Trophoblast cell (in vitro differentiated cells and primary cell): ENCODE data around the gene PRDM16.

ENCODE experiments used
- DNase-seq, 2 donors: peaks; one replicate each; pipeline ENCODE4 v3.0.0-alpha.2; 2016
- H2AFZ ChIP-seq: 2 replicates; pipeline ENCODE4 v1.6.1; 2013; ENCODE audit warnings: low read length, moderate library complexity, mild to moderate bottlenecking; ENCODE audit not compliant: insufficient read depth, poor library complexity
- H2AK5ac ChIP-seq: 2 replicates; pipeline ENCODE4 v1.6.1; 2013; ENCODE audit warnings: mild to moderate bottlenecking, low read length
- H2BK120ac ChIP-seq: 2 replicates; pipeline ENCODE4 v1.6.1; 2013; ENCODE audit warnings: low read length, mild to moderate bottlenecking, moderate library complexity; ENCODE audit not compliant: insufficient read depth, poor library complexity
- H2BK12ac ChIP-seq: 2 replicates; pipeline ENCODE4 v1.6.1; 2013; ENCODE audit warnings: mild to moderate bottlenecking, low read length, moderate library complexity
- H2BK5ac ChIP-seq: 2 replicates; pipeline ENCODE4 v1.6.1; 2013; ENCODE audit warnings: low read length, low read depth, moderate library complexity, mild to moderate bottlenecking; ENCODE audit not compliant: poor library complexity
- H3K14ac ChIP-seq: 2 replicates; pipeline ENCODE4 v1.6.1; 2013; ENCODE audit warnings: mild to moderate bottlenecking, low read length
- H3K18ac ChIP-seq: 2 replicates; pipeline ENCODE4 v1.6.1; 2013; ENCODE audit warnings: mild to moderate bottlenecking, low read length
- H3K23ac ChIP-seq: 2 replicates; pipeline ENCODE4 v1.6.1; 2013; ENCODE audit warnings: low read length
- H3K27ac ChIP-seq: 2 replicates; pipeline ENCODE4 v1.5.1; 2013; ENCODE audit warnings: low read depth, mild to moderate bottlenecking, inconsistent platforms, low read length, moderate library complexity
- H3K27me3 ChIP-seq: 2 replicates; pipeline ENCODE4 v1.6.1; 2013; ENCODE audit warnings: inconsistent platforms, mild to moderate bottlenecking, low read length, moderate library complexity; ENCODE audit not compliant: insufficient read depth
- H3K36me3 ChIP-seq, 2 experiments: 1 replicate in 1 of 2; 2 replicates in 1 of 2; pipeline ENCODE4 v1.6.1; 2013; ENCODE audit warnings: low read length in 2 of 2, mild to moderate bottlenecking in 2 of 2, moderate library complexity in 1 of 2; ENCODE audit not compliant: insufficient read depth in 2 of 2, control insufficient read depth in 1 of 2
- H3K4ac ChIP-seq: 2 replicates; pipeline ENCODE4 v1.6.1; 2013; ENCODE audit warnings: low read depth, mild to moderate bottlenecking, low read length, moderate library complexity
- H3K4me1 ChIP-seq, 2 experiments: 1 replicate in 1 of 2; 2 replicates in 1 of 2; pipeline ENCODE4 v1.6.1; 2013; ENCODE audit warnings: low read length in 2 of 2, mild to moderate bottlenecking in 2 of 2, moderate library complexity in 1 of 2; ENCODE audit not compliant: insufficient read depth in 2 of 2, control insufficient read depth in 1 of 2
- H3K4me2 ChIP-seq: 2 replicates; pipeline ENCODE4 v1.6.1; 2013; ENCODE audit warnings: inconsistent platforms, mild to moderate bottlenecking, low read length, moderate library complexity
- H3K4me3 ChIP-seq: 2 replicates; pipeline ENCODE4 v1.5.1; 2013; ENCODE audit warnings: mild to moderate bottlenecking, low read depth, low read length, inconsistent platforms
- H3K79me1 ChIP-seq: one replicate; pipeline ENCODE4 v1.6.1; 2013; ENCODE audit warnings: low read length
- H3K79me2 ChIP-seq: 2 replicates; pipeline ENCODE4 v1.6.1; 2013; ENCODE audit warnings: low read length, mild to moderate bottlenecking; ENCODE audit not compliant: control insufficient read depth, insufficient read depth, poor library complexity
- H3K9ac ChIP-seq: 2 replicates; pipeline ENCODE4 v1.6.1; 2013; ENCODE audit warnings: mild to moderate bottlenecking, low read length
- H3K9me3 ChIP-seq: 2 replicates; pipeline ENCODE4 v1.6.1; 2013; ENCODE audit warnings: low read depth, mild to moderate bottlenecking, control low read depth, inconsistent platforms, low read length; ENCODE audit not compliant: insufficient read depth
- H4K12ac ChIP-seq: 2 replicates; pipeline ENCODE4 v1.6.1; 2013; ENCODE audit warnings: low read depth, mild to moderate bottlenecking, low read length, moderate library complexity
- H4K8ac ChIP-seq: 2 replicates; pipeline ENCODE4 v1.6.1; 2013; ENCODE audit warnings: low read depth, mild to moderate bottlenecking, low read length, moderate library complexity
- H4K91ac ChIP-seq: one replicate; pipeline ENCODE4 v1.6.1; 2013; ENCODE audit warnings: low read depth, mild to moderate bottlenecking, low read length, moderate library complexity
- WGBS: extraction: QIAGEN DNeasy Blood & Tissue Kit; methylation state at CpG from one replicate; pipeline ENCODE4 v1.1.7; 2013; ENCODE audit warnings: missing lambda C conversion rate; ENCODE audit not compliant: insufficient read length, insufficient coverage; ENCODE audit errors: extremely low coverage; 5-methylcytosine and 5-hydroxymethylcytosine counted together

The PRDM16 gene

GRCh38 chr1:3141836-3142235 is 72.8 kb downstream of the PRDM16 start:
- Histone ChIP-seq H3K27me3 (no peaks in the 10 kb centered on the region), H4K91ac (no peak overlapping the region), H4K12ac (no peak overlapping the region), H2BK5ac (no peak overlapping the region), H3K79me1 (no peaks in the 10 kb centered on the region), H3K36me3 (no peaks in the 10 kb centered on the region), H3K23ac (no peak overlapping the region), H2AK5ac (no peak overlapping the region), H2AFZ (no peak overlapping the region), H3K9ac (no peak overlapping the region), H3K18ac (no peak overlapping the region), H4K8ac (no peak overlapping the region), H3K4me2 (no peak overlapping the region), H3K14ac (no peak overlapping the region), H3K79me2 (no peaks in the 10 kb centered on the region), H3K9me3 (peaks cover 5% of the 10 kb centered on the region), H3K4ac (no peak overlapping the region), H2BK120ac (no peak overlapping the region), H2BK12ac (no peak overlapping the region), H3K27ac (no peak overlapping the region), H3K4me3 (no peak overlapping the region), H3K4me1 (no peaks in the 10 kb centered on the region)
- WGBS = no CpG with 5 or more reads among the region's 21 CpGs
- no peak for DNase-seq

GRCh38 chr1:3142236-3142635 is 73.2 kb downstream of the PRDM16 start:
- Histone ChIP-seq H3K4me1 (no peaks in the 10 kb centered on the region), H3K18ac (no peak overlapping the region)

GRCh38 chr1:3142751-3143150 is 73.7 kb downstream of the PRDM16 start:
- Histone ChIP-seq H4K91ac (no peak overlapping the region), H4K12ac (no peak overlapping the region), H3K9me3 (peaks cover 8% of the 10 kb centered on the region), H3K27ac (no peak overlapping the region), H2AFZ (no peak overlapping the region), H2BK5ac (no peak overlapping the region), H3K4ac (no peak overlapping the region), H2BK120ac (no peak overlapping the region), H3K23ac (no peak overlapping the region), H3K36me3 (no peaks in the 10 kb centered on the region), H3K9ac (no peak overlapping the region), H2AK5ac (no peak overlapping the region), H3K18ac (no peak overlapping the region), H3K4me2 (no peak overlapping the region), H3K27me3 (no peaks in the 10 kb centered on the region), H3K4me1 (no peaks in the 10 kb centered on the region), H3K79me1 (no peaks in the 10 kb centered on the region), H3K79me2 (no peaks in the 10 kb centered on the region), H2BK12ac (no peak overlapping the region), H3K14ac (no peak overlapping the region), H4K8ac (no peak overlapping the region), H3K4me3 (no peak overlapping the region)
- DNase-seq = peak in 1 of 2 donors; percentile 9
- WGBS = no CpG with 5 or more reads among the region's 12 CpGs

More at GRCh38 chr1:3142236-3142635, 73.2 kb downstream of the PRDM16 start:
- Histone ChIP-seq H3K79me1 (no peaks in the 10 kb centered on the region), H4K12ac (no peak overlapping the region), H3K4me3 (no peak overlapping the region), H3K27me3 (no peaks in the 10 kb centered on the region), H3K9me3 (peaks cover 8% of the 10 kb centered on the region), H3K4ac (no peak overlapping the region), H3K23ac (no peak overlapping the region), H3K4me2 (no peak overlapping the region), H3K79me2 (no peaks in the 10 kb centered on the region), H4K91ac (no peak overlapping the region), H3K14ac (no peak overlapping the region), H3K9ac (no peak overlapping the region), H3K27ac (no peak overlapping the region), H4K8ac (no peak overlapping the region), H2AK5ac (no peak overlapping the region), H2BK12ac (no peak overlapping the region), H3K36me3 (no peaks in the 10 kb centered on the region), H2AFZ (no peak overlapping the region), H2BK5ac (no peak overlapping the region), H2BK120ac (no peak overlapping the region)
- WGBS = no CpG with 5 or more reads among the region's 17 CpGs
- no peak for DNase-seq

- Histone ChIP-seq H3K36me3 (no peaks in the 10 kb centered on the region), H3K79me2 (no peaks in the 10 kb centered on the region), H3K79me1 (no peaks in the 10 kb centered on the region), H2AFZ (no peak overlapping the region), H4K91ac (no peak overlapping the region), H3K9ac (no peak overlapping the region), H4K8ac (no peak overlapping the region), H4K12ac (no peak overlapping the region), H3K4me1 (no peaks in the 10 kb centered on the region), H3K9me3 (peaks cover 8% of the 10 kb centered on the region), H3K27me3 (no peaks in the 10 kb centered on the region), H3K18ac (no peak overlapping the region), H3K4ac (no peak overlapping the region), H3K4me2 (no peak overlapping the region), H2BK120ac (no peak overlapping the region), H3K23ac (no peak overlapping the region), H3K27ac (no peak overlapping the region), H2BK5ac (no peak overlapping the region), H3K14ac (no peak overlapping the region), H2BK12ac (no peak overlapping the region), H2AK5ac (no peak overlapping the region), H3K4me3 (no peak overlapping the region)
- WGBS = no CpG with 5 or more reads among the region's 39 CpGs
- DNase-seq = no peak
These were observed 76.7 kb downstream of the PRDM16 start for GRCh38 chr1:3145532-3146325.
